ENCODE results near the gene HSF5. TPM values are rescaled to one million over a fixed set of nuclear protein-coding genes. Genes with fewer than 3 reads are reported as not detected.

The HSF5 gene
- total RNA-seq, 1 donor from 2014 or later, result 0.42 TPM

DNA sequence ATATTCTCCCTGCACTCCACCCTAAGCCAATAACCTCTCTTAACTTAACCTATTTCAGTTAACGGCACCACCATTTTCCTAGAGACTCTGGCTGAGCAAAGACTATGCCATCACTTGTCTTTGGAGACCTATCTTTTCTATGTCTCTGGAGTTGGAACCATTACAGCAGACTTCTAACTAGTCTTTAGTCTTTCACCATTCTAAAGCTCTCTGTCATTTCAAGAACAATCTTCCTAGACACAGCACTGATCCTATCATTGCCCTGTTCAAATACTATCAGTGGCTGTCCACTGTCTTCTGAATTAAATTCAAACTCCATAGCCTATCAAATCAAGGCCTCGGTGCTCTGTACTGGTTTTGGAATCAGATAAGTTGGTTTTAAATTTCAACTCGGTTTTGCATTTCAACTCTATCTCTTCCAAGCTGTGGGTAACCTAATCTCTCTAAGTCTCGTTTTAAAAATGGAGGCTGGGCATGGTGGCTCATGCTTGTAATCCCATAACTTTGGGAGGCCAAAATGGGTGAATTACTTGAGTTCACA is 102.8 kb downstream of the HSF5 start:
- Histone ChIP-seq H3K36me3 (ENCODE audit: control insufficient read depth, insufficient read depth, low read length) (no peaks in the 10 kb centered on the region), H3K27me3 (ENCODE audit: control insufficient read depth, insufficient read depth, low read length) (no peaks in the 10 kb centered on the region), H3K4me3 (ENCODE audit: low read depth, low read length) (no peak overlapping the region)
- no peak for DNase-seq (ENCODE audit: low read depth)
- TF ChIP-seq, protein P1, sequence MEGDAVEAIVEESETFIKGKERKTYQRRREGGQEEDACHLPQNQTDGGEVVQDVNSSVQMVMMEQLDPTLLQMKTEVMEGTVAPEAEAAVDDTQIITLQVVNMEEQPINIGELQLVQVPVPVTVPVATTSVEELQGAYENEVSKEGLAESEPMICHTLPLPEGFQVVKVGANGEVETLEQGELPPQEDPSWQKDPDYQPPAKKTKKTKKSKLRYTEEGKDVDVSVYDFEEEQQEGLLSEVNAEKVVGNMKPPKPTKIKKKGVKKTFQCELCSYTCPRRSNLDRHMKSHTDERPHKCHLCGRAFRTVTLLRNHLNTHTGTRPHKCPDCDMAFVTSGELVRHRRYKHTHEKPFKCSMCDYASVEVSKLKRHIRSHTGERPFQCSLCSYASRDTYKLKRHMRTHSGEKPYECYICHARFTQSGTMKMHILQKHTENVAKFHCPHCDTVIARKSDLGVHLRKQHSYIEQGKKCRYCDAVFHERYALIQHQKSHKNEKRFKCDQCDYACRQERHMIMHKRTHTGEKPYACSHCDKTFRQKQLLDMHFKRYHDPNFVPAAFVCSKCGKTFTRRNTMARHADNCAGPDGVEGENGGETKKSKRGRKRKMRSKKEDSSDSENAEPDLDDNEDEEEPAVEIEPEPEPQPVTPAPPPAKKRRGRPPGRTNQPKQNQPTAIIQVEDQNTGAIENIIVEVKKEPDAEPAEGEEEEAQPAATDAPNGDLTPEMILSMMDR (IDR thresholded peaks at IDR 0.05; ENCODE audit: insufficient read depth, low read length, poor library complexity, severe bottlenecking), result no peak

DNA sequence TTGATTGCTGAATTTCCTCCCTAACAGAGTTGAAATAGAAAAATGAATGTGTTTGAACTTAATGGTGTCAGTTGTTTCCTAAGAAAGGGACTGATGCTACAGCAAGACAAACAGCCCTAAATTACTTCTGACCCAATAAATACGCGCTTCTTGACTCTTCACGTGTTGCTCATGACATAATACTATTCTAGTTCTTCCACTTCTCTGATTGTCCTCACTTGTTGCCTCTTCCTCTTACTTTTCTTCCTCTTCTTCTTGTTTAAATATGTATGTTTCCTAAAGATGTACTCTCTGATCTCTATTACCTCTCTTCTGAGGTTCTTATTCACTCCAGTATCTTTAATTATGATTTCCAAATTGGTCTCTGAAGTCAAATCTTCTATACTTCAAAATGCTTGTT is 103.3 kb downstream of the HSF5 start:
- TF ChIP-seq, protein P1 (IDR thresholded peaks at IDR 0.05; ENCODE audit: insufficient read depth, low read length, poor library complexity, severe bottlenecking), result no peak
- Histone ChIP-seq H3K27me3 (ENCODE audit: control insufficient read depth, insufficient read depth, low read length) (no peaks in the 10 kb centered on the region), H3K4me3 (ENCODE audit: low read depth, low read length) (no peak overlapping the region), H3K36me3 (ENCODE audit: control insufficient read depth, insufficient read depth, low read length) (no peaks in the 10 kb centered on the region)
- no peak for DNase-seq (ENCODE audit: low read depth)

DNA sequence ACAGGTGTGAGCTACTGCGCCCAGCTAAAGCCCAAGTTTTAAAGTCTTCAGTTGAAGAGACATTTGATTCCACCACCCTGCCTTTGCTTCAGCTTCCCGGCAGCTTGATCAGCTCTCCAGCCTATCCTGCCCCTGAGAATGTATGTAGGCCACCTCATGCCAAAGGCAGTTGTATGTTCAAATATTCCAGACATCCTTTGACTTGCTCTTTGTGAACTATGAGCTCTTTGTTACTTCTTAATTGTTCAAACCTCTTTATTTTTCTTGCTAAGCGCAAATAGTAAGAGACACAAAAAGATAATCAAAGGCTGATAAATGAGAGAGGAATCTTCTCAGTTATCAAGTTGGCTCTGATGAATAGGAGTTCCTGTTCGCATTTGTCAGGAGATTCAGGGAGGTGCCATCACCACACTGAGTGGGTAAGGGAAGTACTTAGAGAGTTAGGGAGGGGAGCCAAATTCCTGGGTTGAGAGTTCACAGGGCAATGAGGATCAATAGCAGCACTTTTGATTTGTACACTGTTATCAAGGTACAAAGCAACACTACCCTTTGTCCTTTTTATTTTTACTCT is 104.2 kb downstream of the HSF5 start:
- no peak overlapping the region for H3K4me3 ChIP-seq (ENCODE audit: low read depth, low read length)
- no peak for DNase-seq (ENCODE audit: low read depth)
- H3K36me3 ChIP-seq (ENCODE audit: control insufficient read depth, insufficient read depth, low read length), result no peaks in the 10 kb centered on the region
- TF ChIP-seq, protein P1 (IDR thresholded peaks at IDR 0.05; ENCODE audit: insufficient read depth, low read length, poor library complexity, severe bottlenecking), result no peak
- no peaks in the 10 kb centered on the region for H3K27me3 ChIP-seq (ENCODE audit: control insufficient read depth, insufficient read depth, low read length)

DNA sequence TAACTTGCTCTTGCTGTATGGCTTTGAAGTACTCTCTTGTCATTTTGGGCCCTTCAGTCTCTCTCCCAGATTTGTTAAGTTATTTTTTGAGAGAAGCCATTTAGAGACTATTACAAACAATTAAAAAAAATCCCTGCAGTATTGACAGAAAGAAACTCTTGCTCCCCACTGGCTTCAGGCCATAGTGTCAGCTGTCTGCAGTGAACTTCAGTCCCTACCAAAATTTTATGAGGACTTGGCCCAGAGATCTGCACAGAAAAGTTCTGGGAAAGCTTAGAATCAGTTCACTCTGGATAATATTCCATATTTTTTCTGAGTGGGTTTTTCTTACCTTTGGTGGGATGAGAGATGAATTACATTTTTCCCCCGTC is 105.4 kb downstream of the HSF5 start:
- DNase-seq (ENCODE audit: low read depth), result no peak
- TF ChIP-seq, protein P1 (IDR thresholded peaks at IDR 0.05; ENCODE audit: insufficient read depth, low read length, poor library complexity, severe bottlenecking), result no peak
- no peaks in the 10 kb centered on the region for H3K27me3 ChIP-seq (ENCODE audit: control insufficient read depth, insufficient read depth, low read length)
- no peak overlapping the region for H3K4me3 ChIP-seq (ENCODE audit: low read depth, low read length)
- H3K36me3 ChIP-seq (ENCODE audit: control insufficient read depth, insufficient read depth, low read length), result no peaks in the 10 kb centered on the region

DNA sequence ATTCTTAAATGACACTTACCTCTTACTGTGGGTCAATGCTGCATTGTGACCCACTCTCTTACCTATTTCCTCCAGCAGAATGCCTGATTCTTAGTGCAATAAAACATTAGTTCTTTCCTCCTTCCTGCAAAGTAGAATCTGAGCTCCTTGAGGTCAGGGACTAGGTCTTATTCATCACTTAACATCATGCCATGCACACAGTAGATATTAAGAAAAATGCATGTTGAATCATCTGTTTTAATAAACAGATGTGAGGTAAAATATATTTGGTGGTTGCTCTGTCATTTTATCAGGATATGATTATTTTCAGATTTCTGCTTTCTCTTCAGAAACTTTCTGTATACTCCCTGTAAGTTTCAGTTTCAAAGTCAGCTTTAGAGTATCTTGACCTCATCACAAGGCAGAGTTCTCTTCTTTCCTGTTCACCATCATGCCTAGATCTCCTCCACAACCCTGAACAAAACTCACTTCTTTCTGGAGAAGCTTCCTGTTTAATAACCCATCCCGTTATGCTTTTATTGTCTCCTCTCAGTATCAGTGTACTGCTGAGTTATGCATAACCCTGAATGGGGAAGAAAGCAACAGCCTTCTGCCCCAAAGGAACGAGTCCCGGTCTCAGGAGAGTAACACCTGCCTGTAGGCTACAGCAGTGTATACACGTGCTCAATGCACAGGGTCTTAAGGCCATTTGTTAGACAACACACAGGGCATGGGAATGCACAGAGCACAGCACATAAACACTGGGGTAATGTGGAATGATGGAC is 105.9 kb downstream of the HSF5 start:
- no peaks in the 10 kb centered on the region for H3K27me3 ChIP-seq (ENCODE audit: control insufficient read depth, insufficient read depth, low read length)
- TF ChIP-seq, protein P1 (IDR thresholded peaks at IDR 0.05; ENCODE audit: insufficient read depth, low read length, poor library complexity, severe bottlenecking), result no peak
- no peak overlapping the region for H3K4me3 ChIP-seq (ENCODE audit: low read depth, low read length)
- DNase-seq (ENCODE audit: low read depth), result no peak
- no peaks in the 10 kb centered on the region for H3K36me3 ChIP-seq (ENCODE audit: control insufficient read depth, insufficient read depth, low read length)

Data from kidney epithelial cell (primary cell).